Measurements from ENCODE around the gene RCCD1. TPM values are rescaled to one million over a fixed set of nuclear protein-coding genes. Genes with fewer than 3 reads are reported as not detected.
A peak's percentile ranks its signal among the peaks of the same experiment; 100 is the strongest.
"Not testable (repeated sequence)": the region's sequence is repeated elsewhere in the genome, so short reads cannot be mapped to it uniquely, and the experiment has no call there.

The RCCD1 gene
- total RNA-seq, 2 donors from 2014 or later = 6.8 to 9.5 TPM

- Histone ChIP-seq H3K27me3 (no peaks in the 10 kb centered on the region), H3K4me3 (no peak overlapping the region), H3K9me3 (no peaks in the 10 kb centered on the region), H3K4me1 (peaks cover 0 to 43% of the 10 kb centered on the region in 2 donors), H3K27ac (peak overlapping the region; percentile 70 to 91), H3K36me3 (peaks cover 78% of the 10 kb centered on the region)
- TF ChIP-seq CTCF (IDR thresholded peaks at IDR 0.05) = no peak
- no peak for DNase-seq (ENCODE audit: low spot score)
Measured at GRCh38 chr15:90907838-90908507, 46.7 kb upstream of the RCCD1 start.

- not testable (repeated sequence) for H3K27me3 ChIP-seq; H3K4me3 ChIP-seq; DNase-seq (ENCODE audit: low spot score); H3K9me3 ChIP-seq
- Histone ChIP-seq H3K36me3 (peaks cover 93% of the 10 kb centered on the region), H3K27ac (peak overlapping the region in 1 of 2 donors; percentile 91), H3K4me1 (peaks cover 0 to 31% of the 10 kb centered on the region in 2 donors)
Measured at GRCh38 chr15:90909449-90909848, 45.2 kb upstream of the RCCD1 start.

- Histone ChIP-seq H3K27ac (peak overlapping the region in 1 of 2 donors; percentile 13), H3K9me3 (no peaks in the 10 kb centered on the region), H3K4me3 (no peak overlapping the region), H3K27me3 (no peaks in the 10 kb centered on the region), H3K4me1 (peaks cover 0 to 35% of the 10 kb centered on the region in 2 donors), H3K36me3 (peaks cover 94% of the 10 kb centered on the region)
- no peak for DNase-seq (ENCODE audit: low spot score)
- no peak for TF ChIP-seq CTCF (IDR thresholded peaks at IDR 0.05)
Measured at GRCh38 chr15:90909976-90910375, 44.7 kb upstream of the RCCD1 start.

- H3K4me1 ChIP-seq = peaks cover 0 to 42% of the 10 kb centered on the region in 2 donors
- no peak for DNase-seq (ENCODE audit: low spot score)
- peaks cover 94% of the 10 kb centered on the region for H3K36me3 ChIP-seq
- H3K27ac ChIP-seq = peak overlapping the region in 1 of 2 donors; percentile 13
- no peaks in the 10 kb centered on the region for H3K9me3 ChIP-seq
- no peak for TF ChIP-seq CTCF (IDR thresholded peaks at IDR 0.05)
- no peaks in the 10 kb centered on the region for H3K27me3 ChIP-seq
- no peak overlapping the region for H3K4me3 ChIP-seq
Measured at GRCh38 chr15:90910441-90911301, 44.0 kb upstream of the RCCD1 start.

GRCh38 chr15:90911302-90911623, 43.4 kb upstream of the RCCD1 start:
- Histone ChIP-seq H3K36me3 (peaks cover 94% of the 10 kb centered on the region), H3K4me1 (peaks cover 0 to 44% of the 10 kb centered on the region in 2 donors), H3K27me3 (no peaks in the 10 kb centered on the region), H3K4me3 (no peak overlapping the region), H3K27ac (no peak overlapping the region), H3K9me3 (no peaks in the 10 kb centered on the region)
- DNase-seq (ENCODE audit: low spot score) = no peak
- TF ChIP-seq CTCF (IDR thresholded peaks at IDR 0.05) = no peak

Measured in right atrium auricular region (tissue), 2 donors.